ENCODE results near the gene TCFL5.

Gene TCFL5

GRCh38 chr20:62873280-62873679 lies 11.7 kb upstream of the TCFL5 start:
- Histone ChIP-seq H3K9ac (ENCODE audit: low read length) (no peak overlapping the region), H3K79me2 (ENCODE audit: insufficient read depth, low read length) (no peaks in the 10 kb centered on the region), H3K9me3 (ENCODE audit: insufficient read depth, low read length) (no peaks in the 10 kb centered on the region), H2AFZ (ENCODE audit: low read depth, low read length, severe bottlenecking) (no peak overlapping the region), H4K20me1 (ENCODE audit: low read depth, low read length) (no peaks in the 10 kb centered on the region), H3K4me2 (ENCODE audit: low read depth, low read length, poor library complexity, severe bottlenecking) (no peak overlapping the region), H3K4me3 (ENCODE audit: insufficient read depth, low read length, poor library complexity, severe bottlenecking) (no peak overlapping the region), H3K36me3 (ENCODE audit: low read length) (no peaks in the 10 kb centered on the region), H3F3A (ENCODE audit: insufficient read depth) (peaks cover 8% of the 10 kb centered on the region), H3K9me2 (replicated peaks; ENCODE audit: insufficient read depth, low read length) (no peaks in the 10 kb centered on the region), H3K27me3 (ENCODE audit: low read length) (no peaks in the 10 kb centered on the region), H3K27ac (ENCODE audit: low read depth, low read length) (no peak overlapping the region)
- TF ChIP-seq CTCF (IDR thresholded peaks at IDR 0.05; ENCODE audit: insufficient read depth, low read length, poor library complexity, severe bottlenecking) (no peak), EZH2phosphoT487 (conservative IDR thresholded peaks at IDR 0.05; ENCODE audit: low read length) (no peak)

GRCh38 chr20:62872862-62873261 lies 11.2 kb upstream of the TCFL5 start:
- Histone ChIP-seq H3K36me3 (ENCODE audit: low read length) (no peaks in the 10 kb centered on the region), H3K27me3 (ENCODE audit: low read length) (no peaks in the 10 kb centered on the region), H3K4me3 (ENCODE audit: insufficient read depth, low read length, poor library complexity, severe bottlenecking) (no peak overlapping the region), H3K9me2 (replicated peaks; ENCODE audit: insufficient read depth, low read length) (no peaks in the 10 kb centered on the region), H4K20me1 (ENCODE audit: low read depth, low read length) (no peaks in the 10 kb centered on the region), H2AFZ (ENCODE audit: low read depth, low read length, severe bottlenecking) (no peak overlapping the region), H3K9me3 (ENCODE audit: insufficient read depth, low read length) (no peaks in the 10 kb centered on the region), H3F3A (ENCODE audit: insufficient read depth) (peaks cover 4% of the 10 kb centered on the region), H3K4me2 (ENCODE audit: low read depth, low read length, poor library complexity, severe bottlenecking) (no peak overlapping the region), H3K9ac (ENCODE audit: low read length) (no peak overlapping the region), H3K79me2 (ENCODE audit: insufficient read depth, low read length) (no peaks in the 10 kb centered on the region), H3K27ac (ENCODE audit: low read depth, low read length) (no peak overlapping the region)
- no peak for TF ChIP-seq EZH2phosphoT487 (conservative IDR thresholded peaks at IDR 0.05; ENCODE audit: low read length)
- TF ChIP-seq CTCF (IDR thresholded peaks at IDR 0.05; ENCODE audit: insufficient read depth, low read length, poor library complexity, severe bottlenecking): no peak

GRCh38 chr20:62872184-62872847 lies 10.7 kb upstream of the TCFL5 start:
- Histone ChIP-seq H3K36me3 (ENCODE audit: low read length) (no peaks in the 10 kb centered on the region), H3K27me3 (ENCODE audit: low read length) (no peaks in the 10 kb centered on the region), H3K27ac (ENCODE audit: low read depth, low read length) (no peak overlapping the region), H3K79me2 (ENCODE audit: insufficient read depth, low read length) (no peaks in the 10 kb centered on the region), H4K20me1 (ENCODE audit: low read depth, low read length) (no peaks in the 10 kb centered on the region), H3F3A (ENCODE audit: insufficient read depth) (no peaks in the 10 kb centered on the region), H3K4me2 (ENCODE audit: low read depth, low read length, poor library complexity, severe bottlenecking) (no peak overlapping the region), H3K9ac (ENCODE audit: low read length) (no peak overlapping the region), H3K9me3 (ENCODE audit: insufficient read depth, low read length) (no peaks in the 10 kb centered on the region), H3K4me3 (ENCODE audit: insufficient read depth, low read length, poor library complexity, severe bottlenecking) (no peak overlapping the region), H2AFZ (ENCODE audit: low read depth, low read length, severe bottlenecking) (no peak overlapping the region), H3K9me2 (replicated peaks; ENCODE audit: insufficient read depth, low read length) (no peaks in the 10 kb centered on the region)
- TF ChIP-seq EZH2phosphoT487 (conservative IDR thresholded peaks at IDR 0.05; ENCODE audit: low read length): no peak
- no peak for TF ChIP-seq CTCF (IDR thresholded peaks at IDR 0.05; ENCODE audit: insufficient read depth, low read length, poor library complexity, severe bottlenecking)

All from SU-DHL-6 (cell line).